ENCODE results near the gene ARHGAP26. TPM values are rescaled to one million over a fixed set of nuclear protein-coding genes. Genes with fewer than 3 reads are reported as not detected.
A peak's percentile ranks its signal among the peaks of the same experiment; 100 is the strongest.

Gene ARHGAP26
- total RNA-seq, 6 experiments from 2014 or later, result 6.7 to 14.5 (median 8.3) TPM

- Histone ChIP-seq H3K4me1 (no peaks in the 10 kb centered on the region), H3K9me3 (no peaks in the 10 kb centered on the region), H3K27ac (no peak overlapping the region), H3K36me3 (no peaks in the 10 kb centered on the region), H3K4me3 (no peak overlapping the region), H3K27me3 (no peaks in the 10 kb centered on the region)
- TF ChIP-seq CTCF (IDR thresholded peaks at IDR 0.05), result no peak
- no peak for TF ChIP-seq POLR2A (IDR thresholded peaks at IDR 0.05)
- ATAC-seq (no peak), DNase-seq (no peak)
- 79% methylated on average over 4 of the region's 6 CpGs for WGBS (ENCODE audit: insufficient coverage, low coverage, low lambda C conversion rate, missing lambda C conversion rate)
- intact Hi-C loops (cut with DNase I), result no loop called here
These were observed 332.2 kb downstream of the ARHGAP26 start for GRCh38 chr5:143102411-143102810.

- H3K4me1 ChIP-seq, result peaks cover 0 to 23% (median 6%) of the 10 kb centered on the region in 4 donors
- no peaks in the 10 kb centered on the region for H3K36me3 ChIP-seq
- H3K27me3 ChIP-seq, result no peaks in the 10 kb centered on the region
- intact Hi-C loops (cut with DNase I), result no loop called here
- no peaks in the 10 kb centered on the region for H3K9me3 ChIP-seq
- H3K4me3 ChIP-seq, result no peak overlapping the region
- ATAC-seq (no peak), DNase-seq (no peak)
- H3K27ac ChIP-seq, result no peak overlapping the region
- 83% methylated on average over 13 of the region's 16 CpGs for WGBS (ENCODE audit: insufficient coverage, low coverage, low lambda C conversion rate, missing lambda C conversion rate)
- TF ChIP-seq CTCF (IDR thresholded peaks at IDR 0.05) (no peak), POLR2A (IDR thresholded peaks at IDR 0.05) (no peak)
These were observed 335.2 kb downstream of the ARHGAP26 start for GRCh38 chr5:143105216-143105905.

- peaks cover 0 to 31% (median 8%) of the 10 kb centered on the region in 4 donors for H3K4me1 ChIP-seq
- H3K36me3 ChIP-seq, result no peaks in the 10 kb centered on the region
- H3K9me3 ChIP-seq, result no peaks in the 10 kb centered on the region
- H3K4me3 ChIP-seq, result no peak overlapping the region
- peak; percentile 52 to 63 (median 60) for DNase-seq
- intact Hi-C loops (cut with DNase I), result no loop called here
- H3K27ac ChIP-seq, result no peak overlapping the region
- ATAC-seq, result peak; percentile 74 to 89 (median 84)
- 36% methylated on average over 5 of the region's 6 CpGs for WGBS (ENCODE audit: insufficient coverage, low coverage, low lambda C conversion rate, missing lambda C conversion rate)
- no peaks in the 10 kb centered on the region for H3K27me3 ChIP-seq
- TF ChIP-seq CTCF (IDR thresholded peaks at IDR 0.05) (peak in 3 of 4 donors; percentile 22 to 44 (median 34)), POLR2A (IDR thresholded peaks at IDR 0.05) (no peak)
These were observed 336.0 kb downstream of the ARHGAP26 start for GRCh38 chr5:143106174-143106573.

GRCh38 chr5:143108498-143109128, 338.4 kb downstream of the ARHGAP26 start:
- peak; percentile 73 to 88 (median 76) for ATAC-seq
- H3K36me3 ChIP-seq, result no peaks in the 10 kb centered on the region
- H3K27me3 ChIP-seq, result no peaks in the 10 kb centered on the region
- no peak overlapping the region for H3K4me3 ChIP-seq
- DNase-seq, result peak; percentile 62 to 88 (median 69)
- H3K4me1 ChIP-seq, result peaks cover 0 to 31% (median 8%) of the 10 kb centered on the region in 4 donors
- WGBS (ENCODE audit: insufficient coverage, low coverage, low lambda C conversion rate, missing lambda C conversion rate), result 14% methylated on average over 3 of the region's 3 CpGs
- intact Hi-C loops (cut with DNase I), result no loop called here
- H3K27ac ChIP-seq, result peak overlapping the region in 2 of 3 donors; percentile 14 to 15
- no peaks in the 10 kb centered on the region for H3K9me3 ChIP-seq
- no peak for TF ChIP-seq POLR2A (IDR thresholded peaks at IDR 0.05)
- no peak for TF ChIP-seq CTCF (IDR thresholded peaks at IDR 0.05)
